ENCODE results near the gene SLC16A8.
"Not testable (repeated sequence)": the region's sequence is repeated elsewhere in the genome, so short reads cannot be mapped to it uniquely, and the experiment has no call there.

Gene SLC16A8

GRCh38 chr22:38040953-38041759 lies 42.8 kb downstream of the SLC16A8 start:
- Histone ChIP-seq H3K9me2 (ENCODE audit: low read depth, low read length) (no peaks in the 10 kb centered on the region), H2AFZ (ENCODE audit: low read length) (no peak overlapping the region), H3K4me2 (ENCODE audit: low read length) (no peak overlapping the region), H3K9me3 (ENCODE audit: low read length) (no peaks in the 10 kb centered on the region), H3K79me2 (ENCODE audit: insufficient read depth, low read length) (no peaks in the 10 kb centered on the region), H3K27me3 (ENCODE audit: insufficient read depth, low read length) (peaks cover 8% of the 10 kb centered on the region; the same call in 1 of the 2 replicates), H3K9ac (ENCODE audit: low read length) (no peak overlapping the region), H3K4me3 (ENCODE audit: low read depth, low read length, poor library complexity, severe bottlenecking) (no peak overlapping the region), H4K20me1 (ENCODE audit: insufficient read depth, low read length) (no peaks in the 10 kb centered on the region), H3K4me1 (ENCODE audit: insufficient read depth, low read length, severe bottlenecking) (no peaks in the 10 kb centered on the region), H3K36me3 (ENCODE audit: insufficient read depth, low read length) (no peaks in the 10 kb centered on the region), H3K27ac (ENCODE audit: low read depth, low read length, poor library complexity, severe bottlenecking) (no peak overlapping the region), H3F3A (ENCODE audit: insufficient read depth, low read length) (no peaks in the 10 kb centered on the region)
- TF ChIP-seq EZH2 (IDR thresholded peaks at IDR 0.05; ENCODE audit: borderline replicate concordance, low read length), result no peak
- TF ChIP-seq CTCF (IDR thresholded peaks at IDR 0.05; ENCODE audit: low read length), result no peak

- Histone ChIP-seq H4K20me1 (ENCODE audit: insufficient read depth, low read length) (no peaks in the 10 kb centered on the region), H3K9me3 (ENCODE audit: low read length) (no peaks in the 10 kb centered on the region), H3K4me1 (ENCODE audit: insufficient read depth, low read length, severe bottlenecking) (peaks cover 5% of the 10 kb centered on the region), H3K9me2 (ENCODE audit: low read depth, low read length) (no peaks in the 10 kb centered on the region), H3K27me3 (ENCODE audit: insufficient read depth, low read length) (peaks cover 8% of the 10 kb centered on the region; the same call in 1 of the 2 replicates), H3K4me2 (ENCODE audit: low read length) (no peak overlapping the region), H3K4me3 (ENCODE audit: low read depth, low read length, poor library complexity, severe bottlenecking) (no peak overlapping the region), H3K36me3 (ENCODE audit: insufficient read depth, low read length) (no peaks in the 10 kb centered on the region), H3F3A (ENCODE audit: insufficient read depth, low read length) (no peaks in the 10 kb centered on the region), H3K79me2 (ENCODE audit: insufficient read depth, low read length) (no peaks in the 10 kb centered on the region), H3K27ac (ENCODE audit: low read depth, low read length, poor library complexity, severe bottlenecking) (no peak overlapping the region), H3K9ac (ENCODE audit: low read length) (no peak overlapping the region), H2AFZ (ENCODE audit: low read length) (no peak overlapping the region)
- TF ChIP-seq CTCF (IDR thresholded peaks at IDR 0.05; ENCODE audit: low read length) (no peak), EZH2 (IDR thresholded peaks at IDR 0.05; ENCODE audit: borderline replicate concordance, low read length) (no peak)
These were observed 44.8 kb downstream of the SLC16A8 start for GRCh38 chr22:38038890-38039812.

- Histone ChIP-seq H3K4me1 (ENCODE audit: insufficient read depth, low read length, severe bottlenecking) (peaks cover 9% of the 10 kb centered on the region), H3F3A (ENCODE audit: insufficient read depth, low read length) (no peaks in the 10 kb centered on the region), H3K4me2 (ENCODE audit: low read length) (no peak overlapping the region), H3K27ac (ENCODE audit: low read depth, low read length, poor library complexity, severe bottlenecking) (no peak overlapping the region), H3K4me3 (ENCODE audit: low read depth, low read length, poor library complexity, severe bottlenecking) (no peak overlapping the region), H3K9me2 (ENCODE audit: low read depth, low read length) (no peaks in the 10 kb centered on the region), H3K79me2 (ENCODE audit: insufficient read depth, low read length) (no peaks in the 10 kb centered on the region), H4K20me1 (ENCODE audit: insufficient read depth, low read length) (no peaks in the 10 kb centered on the region), H3K9ac (ENCODE audit: low read length) (no peak overlapping the region), H2AFZ (ENCODE audit: low read length) (no peak overlapping the region), H3K27me3 (ENCODE audit: insufficient read depth, low read length) (peaks cover 8% of the 10 kb centered on the region; the same call in 1 of the 2 replicates), H3K9me3 (ENCODE audit: low read length) (no peaks in the 10 kb centered on the region), H3K36me3 (ENCODE audit: insufficient read depth, low read length) (no peaks in the 10 kb centered on the region)
- TF ChIP-seq EZH2 (IDR thresholded peaks at IDR 0.05; ENCODE audit: borderline replicate concordance, low read length) (no peak), CTCF (IDR thresholded peaks at IDR 0.05; ENCODE audit: low read length) (no peak)
These were observed 45.6 kb downstream of the SLC16A8 start for GRCh38 chr22:38038426-38038825.

GRCh38 chr22:38037367-38038150 lies 46.4 kb downstream of the SLC16A8 start:
- not testable (repeated sequence) for H3K36me3 ChIP-seq (ENCODE audit: insufficient read depth, low read length); H4K20me1 ChIP-seq (ENCODE audit: insufficient read depth, low read length)

More at GRCh38 chr22:38037367-38038150, 46.4 kb downstream of the SLC16A8 start:
- not testable (repeated sequence) for H3F3A ChIP-seq (ENCODE audit: insufficient read depth, low read length); H3K79me2 ChIP-seq (ENCODE audit: insufficient read depth, low read length); H3K4me2 ChIP-seq (ENCODE audit: low read length); H3K4me1 ChIP-seq (ENCODE audit: insufficient read depth, low read length, severe bottlenecking); H3K9me2 ChIP-seq (ENCODE audit: low read depth, low read length); H3K4me3 ChIP-seq (ENCODE audit: low read depth, low read length, poor library complexity, severe bottlenecking); H3K9me3 ChIP-seq (ENCODE audit: low read length); H3K9ac ChIP-seq (ENCODE audit: low read length); H2AFZ ChIP-seq (ENCODE audit: low read length); H3K27ac ChIP-seq (ENCODE audit: low read depth, low read length, poor library complexity, severe bottlenecking); H3K27me3 ChIP-seq (ENCODE audit: insufficient read depth, low read length)

Measured in OCI-LY1 (cell line).